HL-60/S4 treated with retinoic acid at 250 ng/mL for 4 days and 3 days (cell line): Measurements from ENCODE around the gene MRLN.

Source experiments
- in situ Hi-C: fragments of 300-500 bp; cut with MboI; formaldehyde crosslinking; loops from 2 replicates; pipeline ENCODE4 v1.7.0; 2022; ENCODE audit warnings: low sequenced_read_pairs

Gene MRLN

GRCh38 chr10:59706851-59707797, 46.1 kb downstream of the MRLN start:
- in situ Hi-C loops: no loop called here

GRCh38 chr10:59705931-59706330, 47.3 kb downstream of the MRLN start:
- in situ Hi-C loops: no loop called here

GRCh38 chr10:59704630-59705029, 48.6 kb downstream of the MRLN start:
- in situ Hi-C loops: no loop called here

- in situ Hi-C loops: no loop called here
Observed at GRCh38 chr10:59702347-59702746, 50.9 kb downstream of the MRLN start.

- in situ Hi-C loops: no loop called here
Observed at GRCh38 chr10:59700709-59701108, 52.5 kb downstream of the MRLN start.

- in situ Hi-C loops: no loop called here
Observed at GRCh38 chr10:59698326-59698725, 54.9 kb downstream of the MRLN start.

- in situ Hi-C loops: no loop called here
Observed at GRCh38 chr10:59695637-59696036, 57.6 kb downstream of the MRLN start.

- in situ Hi-C loops: no loop called here
Observed at GRCh38 chr10:59694936-59695335, 58.3 kb downstream of the MRLN start.

GRCh38 chr10:59692113-59692512, 61.1 kb downstream of the MRLN start:
- in situ Hi-C loops: no loop called here

- in situ Hi-C loops: no loop called here
Observed at GRCh38 chr10:59688921-59689351, 64.3 kb downstream of the MRLN start.

- in situ Hi-C loops: no loop called here
Observed at GRCh38 chr10:59687657-59688056, 65.6 kb downstream of the MRLN start.
